HepG2 (cell line): ENCODE data around the gene PTPA. TPM values are rescaled to one million over a fixed set of nuclear protein-coding genes. Genes with fewer than 3 reads are reported as not detected.

Experiments used
- GTF2F1 ChIP-seq: fragments of 150-350 bp; IDR thresholded peaks from 2 replicates; pipeline ENCODE4 v1.6.1; 2014; ENCODE audit warnings: low read length
- HMGXB4 ChIP-seq, 2 experiments: sonication (generic) in 1 of 2; formaldehyde crosslinking in 1 of 2; IDR thresholded peaks; 2 replicates each; pipeline versions ENCODE4 v1.4.0 to v1.6.1; 2018 to 2020; ENCODE audit warnings: missing genetic modification reagents in 2 of 2, borderline replicate concordance in 1 of 2, low read depth in 1 of 2, mild to moderate bottlenecking in 1 of 2, missing biosample characterization in 1 of 2
- HNF1B ChIP-seq: sonication (generic); formaldehyde crosslinking; IDR thresholded peaks from 2 replicates; pipeline ENCODE4 v1.5.1; 2020; ENCODE audit warnings: mild to moderate bottlenecking, moderate library complexity, missing genetic modification reagents
- HNRNPLL ChIP-seq: fragments of 200-400 bp; formaldehyde crosslinking; IDR thresholded peaks from 2 replicates; pipeline ENCODE4 v1.6.1; 2017; ENCODE audit warnings: mild to moderate bottlenecking, low read depth, low read length; ENCODE audit not compliant: poor library complexity, severe bottlenecking
- MAF1 ChIP-seq: sonication (generic); formaldehyde crosslinking; IDR thresholded peaks from 2 replicates; pipeline ENCODE4 v1.5.0; 2020; ENCODE audit warnings: missing genetic modification reagents, borderline replicate concordance
- MBNL3 ChIP-seq: fragments of 250-450 bp; sonication (Bioruptor Pico); conservative IDR thresholded peaks from 2 replicates; pipeline ENCODE4 v1.8.0; 2022; ENCODE audit warnings: mild to moderate bottlenecking, inconsistent platforms
- NCOR1 ChIP-seq: fragments of 200-600 bp; sonication (generic); IDR thresholded peaks from 2 replicates; pipeline ENCODE4 v1.7.0; 2017; ENCODE audit warnings: antibody characterized with exemption, low read length, borderline replicate concordance
- NFE2L2 ChIP-seq: fragments of 150-350 bp; IDR thresholded peaks from 2 replicates; pipeline ENCODE4 v1.6.1; 2014; ENCODE audit warnings: low read length
- NFIB ChIP-seq: sonication (generic); formaldehyde crosslinking; IDR thresholded peaks from 2 replicates; pipeline ENCODE4 v1.9.0; 2021; ENCODE audit warnings: missing genetic modification reagents, mild to moderate bottlenecking, borderline replicate concordance
- POGK ChIP-seq: sonication (generic); formaldehyde crosslinking; conservative IDR thresholded peaks from 2 replicates; pipeline ENCODE4 v1.8.0; 2022; ENCODE audit warnings: mild to moderate bottlenecking, moderate library complexity, missing genetic modification reagents
- SOX13 ChIP-seq, 3 experiments: fragments of 450-650 bp in 1 of 3; sonication (generic) in 1 of 3; formaldehyde crosslinking in 1 of 3; IDR thresholded peaks in 2 of 3; conservative IDR thresholded peaks in 1 of 3; 2 replicates each; pipeline versions ENCODE4 v1.5.0 to v1.6.1; 2016 to 2020; ENCODE audit warnings: antibody characterized with exemption in 1 of 3, mild to moderate bottlenecking in 1 of 3, missing compliant biosample characterization in 1 of 3, missing genetic modification reagents in 1 of 3, moderate library complexity in 1 of 3
- SRSF4 ChIP-seq: fragments of 200-400 bp; formaldehyde crosslinking; IDR thresholded peaks from one replicate; pipeline ENCODE4 v1.6.1; 2018; ENCODE audit warnings: mild to moderate bottlenecking, low read depth, low read length, moderate library complexity; ENCODE audit not compliant: poor library complexity, severe bottlenecking
- TEAD2 ChIP-seq: sonication (generic); formaldehyde crosslinking; IDR thresholded peaks from 2 replicates; pipeline ENCODE4 v1.9.0; 2021; ENCODE audit warnings: missing genetic modification reagents
- ZBTB20 ChIP-seq: sonication (generic); formaldehyde crosslinking; IDR thresholded peaks from 2 replicates; pipeline ENCODE4 v1.8.1; 2023; ENCODE audit warnings: missing genetic modification reagents, low read depth, mild to moderate bottlenecking, borderline replicate concordance
- ZNF282 ChIP-seq: fragments of 450-650 bp; IDR thresholded peaks from 2 replicates; pipeline ENCODE4 v1.6.1; 2018; ENCODE audit not compliant: partially characterized antibody
- ZNF501 ChIP-seq: sonication (generic); formaldehyde crosslinking; IDR thresholded peaks from 2 replicates; pipeline ENCODE4 v1.5.1; 2020; ENCODE audit warnings: mild to moderate bottlenecking, moderate library complexity, missing genetic modification reagents
- polyA plus RNA-seq, 8 experiments: library from polyadenylated mRNA; depleted of rRNA in 3 of 8; stranded (reverse) in 7 of 8; unstranded in 1 of 8; fragments of >200 nt; fragmentation: Illumina TruSeq in 4 of 8; extraction: Trizol in 4 of 8; gene quantifications; 2 replicates each; pipeline versions ENCODE4 v1.2.1 to v1.2.3, GENCODE V29; 2011 to 2016; ENCODE audit warnings: low read depth in 4 of 8, missing spikeins in 1 of 8, mixed read lengths in 1 of 8; ENCODE audit not compliant: insufficient read depth in 1 of 8
- total RNA-seq, 5 experiments: library from RNA; depleted of rRNA; stranded (reverse); fragments of >200 nt; fragmentation: Illumina TruSeq; extraction: Trizol; gene quantifications; 2 replicates each; pipeline ENCODE4 v1.2.3, GENCODE V29; 2016; ENCODE audit warnings: low read depth in 1 of 5
- TF ChIP-seq, protein P1 (sequence below): sonication (generic); formaldehyde crosslinking; IDR thresholded peaks from 2 replicates; pipeline ENCODE4 v1.4.0; 2020; ENCODE audit warnings: missing genetic modification reagents, borderline replicate concordance
- TF ChIP-seq, protein P2 (sequence below): sonication (generic); formaldehyde crosslinking; IDR thresholded peaks from 2 replicates; pipeline ENCODE4 v1.5.0; 2020; ENCODE audit warnings: mild to moderate bottlenecking, missing genetic modification reagents, borderline replicate concordance

The PTPA gene
- total and polyA plus RNA-seq, 2 of the 13 experiments (the other 11 are each of a cell fraction or from before 2014, with no cell fraction given) = 79.3 to 105 TPM

GRCh38 chr9:129109952-129110739 is 1.1 kb upstream of the PTPA start (continued):
- TF ChIP-seq HNF1B (CRISPR knock-in tag) (no peak), ZNF282 (no peak), ZNF501 (CRISPR knock-in tag) (no peak), TEAD2 (CRISPR knock-in tag) (0 out of 2 replicates have a peak, but pooled peaks have one; percentile 8), ZBTB20 (CRISPR knock-in tag) (no peak; the same call in 1 of the 2 replicates), NFIB (CRISPR knock-in tag) (no peak), SRSF4 (no peak), MAF1 (CRISPR knock-in tag) (no peak), SOX13 (IDR thresholded peaks at IDR 0.05) (no peak), SOX13 (CRISPR knock-in tag; conservative IDR thresholded peaks at IDR 0.05 in 1 of 2, IDR thresholded peaks at IDR 0.05 in 1 of 2) (0 out of 4 replicates have a peak, but pooled peaks of 1 of the 2 experiments have one; percentile 15), NFE2L2 (no peak), POGK (CRISPR knock-in tag) (peak; percentile 95), NCOR1 (peak; percentile 49), HMGXB4 (CRISPR knock-in tag; IDR thresholded peaks at IDR 0.05; ENCODE audit: borderline replicate concordance in 1 of 2, low read depth in 1 of 2) (peak in 1 of 2 experiments; percentile 71; a peak in 3 of 4 replicates), GTF2F1 (no peak), MBNL3 (CRISPR knock-in tag) (no peak), HNRNPLL (peak; percentile 68)
- TF ChIP-seq, protein P1, sequence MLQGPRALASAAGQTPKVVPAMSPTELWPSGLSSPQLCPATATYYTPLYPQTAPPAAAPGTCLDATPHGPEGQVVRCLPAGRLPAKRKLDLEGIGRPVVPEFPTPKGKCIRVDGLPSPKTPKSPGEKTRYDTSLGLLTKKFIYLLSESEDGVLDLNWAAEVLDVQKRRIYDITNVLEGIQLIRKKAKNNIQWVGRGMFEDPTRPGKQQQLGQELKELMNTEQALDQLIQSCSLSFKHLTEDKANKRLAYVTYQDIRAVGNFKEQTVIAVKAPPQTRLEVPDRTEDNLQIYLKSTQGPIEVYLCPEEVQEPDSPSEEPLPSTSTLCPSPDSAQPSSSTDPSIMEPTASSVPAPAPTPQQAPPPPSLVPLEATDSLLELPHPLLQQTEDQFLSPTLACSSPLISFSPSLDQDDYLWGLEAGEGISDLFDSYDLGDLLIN = no peak
- TF ChIP-seq, protein P2, sequence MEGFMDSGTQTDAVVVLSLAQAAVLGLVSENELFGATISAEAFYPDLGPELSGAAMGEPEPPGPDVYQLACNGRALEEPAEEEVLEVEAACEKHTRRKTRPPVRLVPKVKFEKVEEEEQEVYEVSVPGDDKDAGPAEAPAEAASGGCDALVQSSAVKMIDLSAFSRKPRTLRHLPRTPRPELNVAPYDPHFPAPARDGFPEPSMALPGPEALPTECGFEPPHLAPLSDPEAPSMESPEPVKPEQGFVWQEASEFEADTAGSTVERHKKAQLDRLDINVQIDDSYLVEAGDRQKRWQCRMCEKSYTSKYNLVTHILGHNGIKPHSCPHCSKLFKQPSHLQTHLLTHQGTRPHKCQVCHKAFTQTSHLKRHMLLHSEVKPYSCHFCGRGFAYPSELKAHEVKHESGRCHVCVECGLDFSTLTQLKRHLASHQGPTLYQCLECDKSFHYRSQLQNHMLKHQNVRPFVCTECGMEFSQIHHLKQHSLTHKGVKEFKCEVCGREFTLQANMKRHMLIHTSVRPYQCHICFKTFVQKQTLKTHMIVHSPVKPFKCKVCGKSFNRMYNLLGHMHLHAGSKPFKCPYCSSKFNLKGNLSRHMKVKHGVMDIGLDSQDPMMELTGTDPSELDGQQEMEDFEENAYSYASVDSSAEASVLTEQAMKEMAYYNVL (CRISPR knock-in tag) = peak; percentile 54; the same call in 1 of the 2 replicates
